ENCODE measurements around the gene MLEC. TPM values are rescaled to one million over a fixed set of nuclear protein-coding genes. Genes with fewer than 3 reads are reported as not detected.
"Not testable (repeated sequence)": the region's sequence is repeated elsewhere in the genome, so short reads cannot be mapped to it uniquely, and the experiment has no call there.

Gene MLEC
- polyA plus RNA-seq, 4 donors = 9.7 to 228 (median 95.8) TPM

DNA sequence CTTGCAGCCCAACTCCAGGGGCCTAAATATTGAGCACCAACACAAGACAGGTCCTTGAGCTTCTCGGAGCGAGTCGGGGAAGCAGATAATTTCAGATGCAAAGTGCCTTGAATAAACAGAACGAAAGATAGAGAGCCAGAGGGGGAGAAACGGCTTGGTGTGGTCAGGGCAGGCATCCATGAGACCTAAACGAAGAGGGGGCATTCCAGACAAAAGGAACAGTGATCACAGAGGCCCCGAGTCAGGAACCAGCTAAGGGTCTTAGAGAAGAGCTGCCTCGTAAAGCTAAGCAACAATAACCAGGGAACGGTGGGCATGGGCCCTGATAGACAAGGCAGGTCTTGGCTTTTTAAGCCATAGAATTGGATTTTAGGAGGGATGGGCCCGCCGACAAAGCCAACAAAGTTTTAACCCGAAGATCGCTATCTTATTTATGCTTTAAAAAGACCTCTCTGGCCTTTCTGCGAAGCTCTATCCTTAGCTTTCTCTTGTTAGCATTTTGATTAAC lies 38.3 kb downstream of the MLEC start:
- Histone ChIP-seq H3K9me3 (ENCODE audit: control insufficient read depth in 2 of 2, insufficient read depth in 1 of 2, low read depth in 1 of 2, low read length in 1 of 2) (no peaks in the 10 kb centered on the region), H3K4me1 (ENCODE audit: control insufficient read depth in 3 of 3, insufficient read depth in 2 of 3, low read depth in 1 of 3, low read length in 2 of 3) (peaks cover under 1 to 29% (median 7%) of the 10 kb centered on the region in 3 donors), H3K36me3 (ENCODE audit: control insufficient read depth in 3 of 3, insufficient read depth in 2 of 3, low read depth in 1 of 3, low read length in 3 of 3) (peaks cover 11 to 66% (median 14%) of the 10 kb centered on the region in 3 donors), H3K27me3 (ENCODE audit: control insufficient read depth in 3 of 3, insufficient read depth in 3 of 3, low read length in 3 of 3) (no peaks in the 10 kb centered on the region), H3K4me3 (ENCODE audit: low read depth in 1 of 3, low read length in 3 of 3) (peak overlapping the region in 1 of 3 donors; percentile 81), H3K27ac (ENCODE audit: low read depth in 1 of 3, low read length in 2 of 3) (peak overlapping the region in 2 of 3 donors; percentile 40 to 45)
- DNase-seq = no peak
- whole genome bisulfite sequencing, 3 donors = 12 to 25% (median 24%) methylated on average over 14 of the region's 14 CpGs
- no peak for FAIRE-seq

DNA sequence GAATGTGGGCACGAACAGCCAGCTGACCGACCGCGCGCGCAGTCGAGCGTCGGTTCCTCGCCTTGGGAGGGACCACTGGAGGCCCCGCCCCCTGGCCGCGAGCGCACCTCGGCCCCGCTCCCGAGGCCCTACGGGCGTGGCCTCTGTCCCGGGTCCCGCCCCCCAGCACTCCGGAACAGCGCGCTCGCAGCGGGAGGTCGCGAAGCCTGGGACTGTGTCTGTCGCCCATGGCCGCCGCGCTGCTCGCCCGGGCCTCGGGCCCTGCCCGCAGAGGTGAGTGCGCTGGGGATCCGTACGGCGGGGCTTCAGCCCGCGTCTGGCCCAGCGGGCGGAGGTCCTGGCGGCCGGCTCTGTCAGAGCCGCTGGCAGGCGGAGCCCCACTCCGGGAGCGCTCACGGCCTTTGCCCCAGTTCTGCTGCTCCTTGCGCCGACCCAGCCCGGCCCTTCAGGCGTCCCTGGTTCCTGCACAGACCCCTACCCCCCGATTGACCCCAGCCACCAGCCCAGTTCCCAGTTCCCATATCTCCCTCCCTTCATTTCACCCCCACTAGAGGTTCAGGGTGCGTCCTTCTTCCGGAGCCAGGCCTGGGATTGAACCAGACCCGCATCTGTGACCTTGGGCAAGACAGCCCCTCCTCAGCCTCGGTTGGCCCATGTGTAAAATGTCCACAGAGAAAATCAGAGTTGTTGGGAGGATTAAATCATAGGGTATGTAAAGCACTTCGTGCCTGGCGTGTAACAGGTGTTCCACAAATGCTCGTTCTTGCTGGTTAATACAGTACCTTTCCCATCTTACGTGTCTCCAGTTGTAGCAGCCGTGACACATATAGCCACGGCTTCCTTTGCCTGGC lies 38.9 kb downstream of the MLEC start, which contains the start of gene ACADS:
Gene ACADS (plus strand): TSS at position 168 of the 851 bp plus-strand sequence. CDS start 60 bp downstream, at position 228.
- FAIRE-seq = no peak
- Histone ChIP-seq H3K27ac (ENCODE audit: low read depth in 1 of 3, low read length in 2 of 3) (peak within 1 kb of the TSS; percentile 75 to 86 (median 85)), H3K4me1 (ENCODE audit: control insufficient read depth in 3 of 3, insufficient read depth in 2 of 3, low read depth in 1 of 3, low read length in 2 of 3) (peaks cover 0 to 22% (median 4%) of the 10 kb centered on the region in 3 donors), H3K9me3 (ENCODE audit: control insufficient read depth in 2 of 2, insufficient read depth in 1 of 2, low read depth in 1 of 2, low read length in 1 of 2) (no peaks in the 10 kb centered on the region), H3K27me3 (ENCODE audit: control insufficient read depth in 3 of 3, insufficient read depth in 3 of 3, low read length in 3 of 3) (no peaks in the 10 kb centered on the region), H3K4me3 (ENCODE audit: low read depth in 1 of 3, low read length in 3 of 3) (peak within 1 kb of the TSS; percentile 73 to 81 (median 76)), H3K36me3 (ENCODE audit: control insufficient read depth in 3 of 3, insufficient read depth in 2 of 3, low read depth in 1 of 3, low read length in 3 of 3) (peaks cover 11 to 67% (median 15%) of the 10 kb centered on the region in 3 donors)
- peak; percentile 93 to 97 for DNase-seq
- WGBS, 3 donors = 2 to 6% (median 5%) methylated on average over 59 to 66 of the region's 66 CpGs

DNA sequence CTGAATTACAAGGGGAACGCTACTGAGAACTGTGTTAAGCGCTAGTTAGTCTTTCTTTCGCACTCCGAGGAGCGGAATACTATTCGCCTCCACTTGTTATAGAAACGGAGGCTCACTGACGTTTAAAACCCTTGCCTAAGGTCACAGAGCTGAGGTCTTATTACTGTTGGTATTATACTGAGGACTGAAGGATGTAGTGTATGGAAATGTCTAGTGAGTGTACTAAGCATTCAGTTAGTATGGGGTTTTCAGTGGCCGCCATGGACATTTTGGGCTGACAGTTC lies 39.5 kb downstream of the MLEC start:
- no peaks in the 10 kb centered on the region for H3K27me3 ChIP-seq (ENCODE audit: control insufficient read depth in 3 of 3, insufficient read depth in 3 of 3, low read length in 3 of 3)
- WGBS, 3 donors = 27 to 66% (median 48%) methylated on average over 9 of the region's 9 CpGs
- H3K27ac ChIP-seq (ENCODE audit: low read depth in 1 of 3, low read length in 2 of 3) = peak overlapping the region; percentile 75 to 86 (median 85)
- H3K4me1 ChIP-seq (ENCODE audit: control insufficient read depth in 3 of 3, insufficient read depth in 2 of 3, low read depth in 1 of 3, low read length in 2 of 3) = peaks cover 0 to 17% (median 4%) of the 10 kb centered on the region in 3 donors
- peaks cover 0 to 2% of the 10 kb centered on the region in 2 donors for H3K9me3 ChIP-seq (ENCODE audit: control insufficient read depth in 2 of 2, insufficient read depth in 1 of 2, low read depth in 1 of 2, low read length in 1 of 2)
- H3K36me3 ChIP-seq (ENCODE audit: control insufficient read depth in 3 of 3, insufficient read depth in 2 of 3, low read depth in 1 of 3, low read length in 3 of 3) = peaks cover 11 to 66% (median 11%) of the 10 kb centered on the region in 3 donors
- H3K4me3 ChIP-seq (ENCODE audit: low read depth in 1 of 3, low read length in 3 of 3) = peak overlapping the region; percentile 73 to 81 (median 76)
- DNase-seq (no peak), FAIRE-seq (no peak)

DNA sequence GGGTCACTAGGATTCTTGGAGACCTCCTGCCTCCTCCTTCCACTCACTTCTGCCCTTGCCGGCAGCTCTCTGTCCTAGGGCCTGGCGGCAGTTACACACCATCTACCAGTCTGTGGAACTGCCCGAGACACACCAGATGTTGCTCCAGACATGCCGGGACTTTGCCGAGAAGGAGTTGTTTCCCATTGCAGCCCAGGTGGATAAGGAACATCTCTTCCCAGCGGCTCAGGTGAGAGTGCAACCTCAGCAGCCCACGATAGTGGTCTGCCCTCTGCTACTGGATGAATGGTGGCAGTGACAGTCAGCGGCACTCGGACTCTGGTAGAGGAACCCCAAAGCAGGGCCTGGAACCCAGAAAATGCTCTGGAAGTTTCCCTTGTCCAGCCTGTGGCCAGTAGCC lies 40.0 kb downstream of the MLEC start:
- Histone ChIP-seq H3K36me3 (ENCODE audit: control insufficient read depth in 3 of 3, insufficient read depth in 2 of 3, low read depth in 1 of 3, low read length in 3 of 3) (peaks cover 11 to 61% (median 11%) of the 10 kb centered on the region in 3 donors), H3K4me3 (ENCODE audit: low read depth in 1 of 3, low read length in 3 of 3) (peak overlapping the region in 2 of 3 donors; percentile 76 to 81), H3K9me3 (ENCODE audit: control insufficient read depth in 2 of 2, insufficient read depth in 1 of 2, low read depth in 1 of 2, low read length in 1 of 2) (peaks cover 0 to 2% of the 10 kb centered on the region in 2 donors), H3K27ac (ENCODE audit: low read depth in 1 of 3, low read length in 2 of 3) (peak overlapping the region in 1 of 3 donors; percentile 86), H3K4me1 (ENCODE audit: control insufficient read depth in 3 of 3, insufficient read depth in 2 of 3, low read depth in 1 of 3, low read length in 2 of 3) (peaks cover 0 to 15% (median 4%) of the 10 kb centered on the region in 3 donors), H3K27me3 (ENCODE audit: control insufficient read depth in 3 of 3, insufficient read depth in 3 of 3, low read length in 3 of 3) (no peaks in the 10 kb centered on the region)
- FAIRE-seq (no peak), DNase-seq (peak in 1 of 2 donors; percentile 36)
- 11 to 72% (median 37%) methylated on average over 9 of the region's 9 CpGs for WGBS, 3 donors

DNA sequence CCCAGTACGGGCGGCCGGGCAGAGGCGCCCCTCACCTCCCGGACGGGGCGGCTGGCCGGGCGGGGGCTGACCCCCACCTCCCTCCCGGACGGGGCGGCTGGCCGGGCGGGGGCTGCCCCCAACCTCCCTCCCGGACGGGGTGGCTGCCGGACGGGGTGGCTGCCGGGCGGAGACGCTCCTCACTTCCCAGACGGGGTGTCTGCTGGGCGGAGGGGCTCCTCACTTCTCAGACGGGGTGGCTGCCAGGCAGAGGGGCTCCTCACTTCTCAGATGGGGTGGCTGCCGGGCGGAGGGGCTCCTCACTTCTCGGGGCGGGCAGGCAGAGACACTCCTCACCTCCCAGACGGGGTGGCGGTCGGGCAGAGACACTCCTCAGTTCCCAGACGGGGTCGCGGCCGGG lies 45.2 kb downstream of the MLEC start:
- H3K4me3 ChIP-seq (ENCODE audit: low read depth in 1 of 3, low read length in 3 of 3); H3K27ac ChIP-seq (ENCODE audit: low read depth in 1 of 3, low read length in 2 of 3); H3K27me3 ChIP-seq (ENCODE audit: control insufficient read depth in 3 of 3, insufficient read depth in 3 of 3, low read length in 3 of 3); H3K4me1 ChIP-seq (ENCODE audit: control insufficient read depth in 3 of 3, insufficient read depth in 2 of 3, low read depth in 1 of 3, low read length in 2 of 3); H3K9me3 ChIP-seq (ENCODE audit: control insufficient read depth in 2 of 2, insufficient read depth in 1 of 2, low read depth in 1 of 2, low read length in 1 of 2); DNase-seq; FAIRE-seq: not testable (repeated sequence)
- WGBS, 3 donors = 97 to 98% (median 97%) methylated on average over 22 to 35 of the region's 35 CpGs
- H3K36me3 ChIP-seq (ENCODE audit: control insufficient read depth in 3 of 3, insufficient read depth in 2 of 3, low read depth in 1 of 3, low read length in 3 of 3) = peaks cover 6 to 66% (median 18%) of the 10 kb centered on the region in 3 donors

DNA sequence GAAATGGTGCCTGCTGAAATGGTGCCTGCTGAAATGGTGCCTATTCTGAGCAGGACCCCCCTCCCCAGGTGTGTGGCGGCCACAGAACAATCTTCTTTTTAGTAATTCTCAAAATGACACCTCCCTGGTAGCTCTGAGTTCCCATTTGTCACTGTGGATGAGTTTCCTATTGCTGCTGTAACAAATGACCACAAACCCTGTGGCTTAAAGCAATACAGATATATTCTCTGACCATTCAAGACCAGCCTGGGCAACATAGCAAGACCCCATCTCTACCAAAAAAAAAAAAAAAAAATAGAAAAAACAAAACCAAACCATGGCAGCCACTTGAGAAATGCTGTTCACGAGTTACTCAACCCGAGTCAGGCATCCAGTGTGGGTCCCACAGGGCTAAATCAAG lies 46.6 kb downstream of the MLEC start:
- Histone ChIP-seq H3K27me3 (ENCODE audit: control insufficient read depth in 3 of 3, insufficient read depth in 3 of 3, low read length in 3 of 3) (no peaks in the 10 kb centered on the region), H3K4me1 (ENCODE audit: control insufficient read depth in 3 of 3, insufficient read depth in 2 of 3, low read depth in 1 of 3, low read length in 2 of 3) (no peaks in the 10 kb centered on the region), H3K36me3 (ENCODE audit: control insufficient read depth in 3 of 3, insufficient read depth in 2 of 3, low read depth in 1 of 3, low read length in 3 of 3) (peaks cover 5 to 70% (median 21%) of the 10 kb centered on the region in 3 donors), H3K4me3 (ENCODE audit: low read depth in 1 of 3, low read length in 3 of 3) (no peak overlapping the region), H3K27ac (ENCODE audit: low read depth in 1 of 3, low read length in 2 of 3) (no peak overlapping the region), H3K9me3 (ENCODE audit: control insufficient read depth in 2 of 2, insufficient read depth in 1 of 2, low read depth in 1 of 2, low read length in 1 of 2) (peaks cover 0 to 2% of the 10 kb centered on the region in 2 donors)
- FAIRE-seq (no peak), DNase-seq (no peak)
- WGBS, 3 donors = 89 to 93% (median 91%) methylated on average over 3 of the region's 3 CpGs

DNA sequence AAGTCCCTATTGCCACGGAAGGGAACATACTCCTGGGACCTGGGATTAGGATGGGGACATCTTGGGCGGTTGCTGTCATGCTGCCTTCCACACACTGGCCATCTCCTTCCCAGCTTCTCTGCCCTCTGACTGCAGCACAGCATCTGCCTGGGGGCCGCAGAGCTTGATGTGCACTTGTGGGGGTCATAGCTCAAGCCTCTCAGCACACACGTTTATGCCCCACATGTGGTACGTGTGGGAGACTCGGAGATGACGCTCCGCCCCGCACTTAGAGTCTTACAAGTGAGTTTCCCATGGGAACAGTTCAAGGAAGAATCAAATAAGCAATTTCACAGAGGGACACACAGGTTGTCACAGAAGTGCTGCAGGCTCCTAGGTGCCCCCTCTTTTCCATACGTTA lies 47.3 kb downstream of the MLEC start:
- no peaks in the 10 kb centered on the region for H3K27me3 ChIP-seq (ENCODE audit: control insufficient read depth in 3 of 3, insufficient read depth in 3 of 3, low read length in 3 of 3)
- no peak overlapping the region for H3K4me3 ChIP-seq (ENCODE audit: low read depth in 1 of 3, low read length in 3 of 3)
- 91 to 95% (median 93%) methylated on average over 10 of the region's 10 CpGs for WGBS, 3 donors
- peaks cover 7 to 71% (median 24%) of the 10 kb centered on the region in 3 donors for H3K36me3 ChIP-seq (ENCODE audit: control insufficient read depth in 3 of 3, insufficient read depth in 2 of 3, low read depth in 1 of 3, low read length in 3 of 3)
- no peak overlapping the region for H3K27ac ChIP-seq (ENCODE audit: low read depth in 1 of 3, low read length in 2 of 3)
- peaks cover 0 to 2% of the 10 kb centered on the region in 2 donors for H3K9me3 ChIP-seq (ENCODE audit: control insufficient read depth in 2 of 2, insufficient read depth in 1 of 2, low read depth in 1 of 2, low read length in 1 of 2)
- no peak for DNase-seq
- H3K4me1 ChIP-seq (ENCODE audit: control insufficient read depth in 3 of 3, insufficient read depth in 2 of 3, low read depth in 1 of 3, low read length in 2 of 3) = no peaks in the 10 kb centered on the region
- FAIRE-seq = no peak

DNA sequence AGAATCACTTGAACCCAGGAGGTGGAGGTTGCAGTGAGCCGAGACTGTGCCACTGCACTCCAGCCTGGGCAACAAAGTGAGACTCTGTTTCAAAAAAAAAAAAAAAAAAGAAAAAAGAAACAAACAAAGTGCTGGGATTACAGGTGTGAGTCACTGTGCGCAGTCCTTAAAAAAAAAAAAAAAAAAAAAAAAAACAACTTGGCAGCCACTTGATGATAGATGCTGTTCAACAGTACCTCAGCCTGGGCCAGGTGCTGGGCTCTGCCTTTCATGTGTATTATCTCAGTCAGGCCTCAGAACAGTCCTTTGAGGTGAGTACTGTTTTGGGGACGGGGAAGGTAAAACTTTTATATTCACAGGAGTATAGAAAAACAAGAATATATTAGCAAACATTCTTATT lies 48.2 kb downstream of the MLEC start:
- Histone ChIP-seq H3K36me3 (ENCODE audit: control insufficient read depth in 3 of 3, insufficient read depth in 2 of 3, low read depth in 1 of 3, low read length in 3 of 3) (peaks cover 12 to 71% (median 27%) of the 10 kb centered on the region in 3 donors), H3K4me1 (ENCODE audit: control insufficient read depth in 3 of 3, insufficient read depth in 2 of 3, low read depth in 1 of 3, low read length in 2 of 3) (no peaks in the 10 kb centered on the region), H3K4me3 (ENCODE audit: low read depth in 1 of 3, low read length in 3 of 3) (no peak overlapping the region), H3K27me3 (ENCODE audit: control insufficient read depth in 3 of 3, insufficient read depth in 3 of 3, low read length in 3 of 3) (no peaks in the 10 kb centered on the region), H3K27ac (ENCODE audit: low read depth in 1 of 3, low read length in 2 of 3) (no peak overlapping the region), H3K9me3 (ENCODE audit: control insufficient read depth in 2 of 2, insufficient read depth in 1 of 2, low read depth in 1 of 2, low read length in 1 of 2) (peaks cover 0 to 2% of the 10 kb centered on the region in 2 donors)
- WGBS, 3 donors = 36 to 56% (median 51%) methylated on average over 3 of the region's 3 CpGs
- FAIRE-seq = no peak
- no peak for DNase-seq

Data from small intestine (tissue), 7 donors.